K562 (cell line): Measurements from ENCODE around the gene ITSN1. TPM values are rescaled to one million over a fixed set of nuclear protein-coding genes. Genes with fewer than 3 reads are reported as not detected.

ENCODE experiments used
- ATAC-seq: fragments of 200-7000 bp; cut with Tn5 transposase; 3 replicates; pipeline ENCODE4 v1.9.1; 2020; ENCODE audit warnings: moderate library complexity
- BruUV-seq: library from RNA; stranded (reverse); fragments of 400-500 nt; replicated peaks from 2 replicates; lab custom pipeline; 2021; lab: Mats Ljungman, UMichigan
- CTCF ChIA-PET: fragments of 300-600 bp; formaldehyde crosslinking; extraction: SDS; loops from one replicate; lab custom pipeline; 2021; ENCODE audit warnings: low intra/inter-chr PET ratio; lab: Yijun Ruan, JAX
- POLR2A ChIA-PET: fragments of 300-600, 350-650 bp; sonication (Branson Sonifier 250); formaldehyde crosslinking; extraction: SDS; loops from one replicate; lab custom pipeline; 2021; ENCODE audit warnings: antibody characterized with exemption, inconsistent platforms; lab: Yijun Ruan, JAX
- DNase-seq, 4 experiments: peaks; one replicate each; pipeline versions ENCODE4 v3.0.0 to v3.0.0-alpha.2; 2011 to 2018; ENCODE audit warnings: low spot score in 3 of 4, mixed read lengths in 3 of 4; ENCODE audit errors: extremely low read depth in 1 of 4
- FAIRE-seq: peaks from 2 replicates; lab custom pipeline; 2011; peaks lifted over from hg19 to GRCh38; lab: Jason Lieb, UNC
- H2AFZ ChIP-seq: 2 replicates; pipeline ENCODE4 v1.6.0; 2011; ENCODE audit warnings: low read depth, low read length, control low read depth, inconsistent platforms
- H3K27ac ChIP-seq: fragments of 200-600 bp; 3 replicates; pipeline ENCODE4 v1.8.0; 2011; ENCODE audit warnings: low read depth, mild to moderate bottlenecking, control low read depth, inconsistent platforms, low read length, moderate library complexity, mixed read lengths; ENCODE audit errors: extremely low read depth
- H3K27me3 ChIP-seq, 2 experiments: fragments of 300-600 bp in 1 of 2; 2 replicates in 1 of 2; 3 replicates in 1 of 2; pipeline versions ENCODE4 v1.6.0 to v1.8.0; 2011; ENCODE audit warnings: inconsistent platforms in 2 of 2, low read length in 2 of 2, mild to moderate bottlenecking in 1 of 2, mixed read lengths in 1 of 2, moderate library complexity in 1 of 2; ENCODE audit not compliant: control insufficient read depth in 2 of 2, insufficient read depth in 2 of 2
- H3K36me3 ChIP-seq: fragments of 300-600 bp; 3 replicates; pipeline ENCODE4 v1.8.0; 2011; ENCODE audit warnings: mild to moderate bottlenecking, low read length, inconsistent platforms; ENCODE audit not compliant: control insufficient read depth, insufficient read depth
- H3K4me1 ChIP-seq, 2 experiments: fragments of 200-600 bp in 1 of 2; replicated peaks in 1 of 2; 2 replicates in 1 of 2; 3 replicates in 1 of 2; pipeline versions ENCODE4 v1.5.1 to v1.8.0; 2011; ENCODE audit warnings: inconsistent platforms in 2 of 2, low read length in 2 of 2, mild to moderate bottlenecking in 1 of 2, mixed read lengths in 1 of 2, moderate library complexity in 1 of 2; ENCODE audit not compliant: control insufficient read depth in 2 of 2, insufficient read depth in 2 of 2
- H3K4me2 ChIP-seq: 2 replicates; pipeline ENCODE4 v1.6.1; 2011; ENCODE audit warnings: low read length, control low read depth, inconsistent platforms, mixed read lengths; ENCODE audit not compliant: insufficient read depth
- H3K4me3 ChIP-seq: fragments of 200-600 bp; sonication (generic), shearing (Covaris generic); 2 replicates; pipeline ENCODE4 v1.5.1; 2016; ENCODE audit warnings: control low read depth, inconsistent platforms
- H3K79me2 ChIP-seq: fragments of 200-600 bp; 3 replicates; pipeline ENCODE4 v1.8.0; 2011; ENCODE audit warnings: low read length, inconsistent platforms; ENCODE audit not compliant: control insufficient read depth, insufficient read depth
- H3K9ac ChIP-seq, 2 experiments: 2 replicates each; pipeline versions ENCODE4 v1.6.0 to v1.6.1; 2011; ENCODE audit warnings: low read depth in 2 of 2, low read length in 2 of 2, control low read depth in 1 of 2, inconsistent platforms in 1 of 2, mild to moderate bottlenecking in 1 of 2, mixed read lengths in 1 of 2; ENCODE audit not compliant: insufficient read depth in 1 of 2
- H3K9me1 ChIP-seq: one replicate; pipeline ENCODE4 v1.6.0; 2011; ENCODE audit warnings: inconsistent platforms, mild to moderate bottlenecking, low read length, moderate library complexity; ENCODE audit not compliant: control insufficient read depth, insufficient read depth
- H3K9me3 ChIP-seq: replicated peaks from 2 replicates; pipeline ENCODE4 v1.5.1; 2011; ENCODE audit warnings: low read depth, low read length, inconsistent platforms; ENCODE audit not compliant: control insufficient read depth, insufficient read depth
- H4K20me1 ChIP-seq: replicated peaks from 2 replicates; pipeline ENCODE4 v1.6.1; 2011; ENCODE audit warnings: low read length, inconsistent platforms, mixed read lengths; ENCODE audit not compliant: control insufficient read depth, insufficient read depth
- CEBPB ChIP-seq: fragments of 450-650 bp; IDR thresholded peaks from 2 replicates; pipeline ENCODE4 v1.6.1; 2016; ENCODE audit warnings: missing genetic modification characterization, missing compliant biosample characterization
- CTCFL ChIP-seq: IDR thresholded peaks from 2 replicates; pipeline ENCODE4 v1.6.1; 2011; ENCODE audit warnings: borderline replicate concordance, low read depth, mild to moderate bottlenecking, moderate library complexity, low read length; ENCODE audit not compliant: insufficient read depth, poor library complexity, severe bottlenecking
- HMGXB4 ChIP-seq: sonication (generic); formaldehyde crosslinking; IDR thresholded peaks from 2 replicates; pipeline ENCODE4 v1.8.1; 2023; ENCODE audit warnings: mild to moderate bottlenecking, missing genetic modification reagents
- KLF13 ChIP-seq: fragments of 450-650 bp; IDR thresholded peaks from 2 replicates; pipeline ENCODE4 v1.6.1; 2016; ENCODE audit warnings: missing genetic modification characterization, low read depth, mild to moderate bottlenecking, missing compliant biosample characterization, moderate library complexity, borderline replicate concordance
- POLR2AphosphoS5 ChIP-seq: IDR thresholded peaks from 2 replicates; pipeline ENCODE4 v1.6.1; 2011; ENCODE audit warnings: mild to moderate bottlenecking, low read depth, low read length, moderate library complexity; ENCODE audit not compliant: control insufficient read depth, insufficient read depth
- ZNF140 ChIP-seq: fragments of 250-450 bp; sonication (Bioruptor Pico); IDR thresholded peaks from 2 replicates; pipeline ENCODE4 v1.8.0; 2021; ENCODE audit warnings: moderate library complexity, mild to moderate bottlenecking, inconsistent platforms
- ZNF318 ChIP-seq, 2 experiments: fragments of 450-650 bp; IDR thresholded peaks; 2 replicates each; pipeline ENCODE4 v1.6.1; 2016; ENCODE audit warnings: mild to moderate bottlenecking in 2 of 2, borderline replicate concordance in 1 of 2, low read depth in 1 of 2, moderate library complexity in 1 of 2
- WGBS: fragments of 100-300 bp; shearing (Covaris generic); methylation state at CpG from one replicate; pipeline ENCODE4 v1.1.6; 2016; ENCODE audit warnings: low coverage, mixed read lengths; ENCODE audit not compliant: insufficient coverage; ENCODE audit errors: missing lambda C conversion rate; 5-methylcytosine and 5-hydroxymethylcytosine counted together
- in situ Hi-C: fragments of 300-500 bp; cut with MboI; formaldehyde crosslinking; loops from 4 replicates; pipeline ENCODE4 v1.15.0; 2018; ENCODE audit warnings: inconsistent platforms, mixed read lengths
- intact Hi-C: fragments of 100-400 bp; cut with micrococcal nuclease; formaldehyde crosslinking; loops from 2 replicates; pipeline ENCODE4 v1.14.2; 2022
- polyA plus RNA-seq, 8 experiments: library from polyadenylated mRNA; depleted of rRNA in 4 of 8; stranded (reverse) in 5 of 8; unstranded in 3 of 8; fragments of >200 nt; fragmentation: Nextera tagmentation in 2 of 8; fragmentation: Illumina TruSeq in 1 of 8; extraction: Ambion mirVana in 2 of 8; extraction: Trizol in 1 of 8; gene quantifications; 2 replicates each; pipeline versions ENCODE4 v1.2.1 to v1.2.3, GENCODE V29; 2011 to 2014; ENCODE audit warnings: inconsistent platforms in 1 of 8, missing spikeins in 1 of 8
- total RNA-seq, 7 experiments: library from RNA; depleted of rRNA in 6 of 7; stranded (reverse); fragments of >200 nt in 6 of 7; fragmentation: Illumina TruSeq in 2 of 7; extraction: Trizol in 2 of 7; gene quantifications; 2 replicates each; pipeline versions ENCODE4 v1.2.1 to v1.2.3, GENCODE V29; 2011 to 2021; ENCODE audit warnings: low replicate concordance in 1 of 7

The ITSN1 gene
- total and polyA plus RNA-seq, 9 of the 15 experiments (the other 6 are each of a cell fraction or from before 2014, with no cell fraction given): 1.1 to 12.6 (median 4.8) TPM

- Histone ChIP-seq H3K79me2 (no peaks in the 10 kb centered on the region), H3K36me3 (no peaks in the 10 kb centered on the region), H3K4me2 (no peak overlapping the region), H3K9me3 (no peaks in the 10 kb centered on the region), H3K27me3 (no peaks in the 10 kb centered on the region), H3K9me1 (no peaks in the 10 kb centered on the region), H3K4me3 (no peak overlapping the region), H2AFZ (no peak overlapping the region), H3K27ac (no peak overlapping the region), H3K9ac (no peak overlapping the region), H4K20me1 (no peaks in the 10 kb centered on the region), H3K4me1 (peaks cover 0 to 11% of the 10 kb centered on the region in 2 experiments; a peak in 3 of 5 replicates)
- DNase-seq (no peak), ATAC-seq (no peak), FAIRE-seq (no peak)
- WGBS: 65% methylated on average over 9 of the region's 9 CpGs
- ChIA-PET POLR2A (interaction anchor here (0.6 to 2.2 kb wide), 5 partner anchors 9 to 47 kb away, joined by 3 to 8 read pairs (median 3); no protein-coding TSS in a partner anchor), CTCF (no interaction called here)
- intact Hi-C loops (no loop called here), in situ Hi-C loops (no loop called here)
- BruUV-seq: no TSS peak
- TF ChIP-seq POLR2AphosphoS5 (no peak), ZNF140 (CRISPR knock-in tag) (no peak), KLF13 (tag) (no peak), HMGXB4 (no peak), CEBPB (no peak), ZNF318 (IDR thresholded peaks at IDR 0.05; ENCODE audit: borderline replicate concordance in 1 of 2, low read depth in 1 of 2) (no peak), CTCFL (no peak)
Observed at GRCh38 chr21:33762803-33763581, 120.7 kb downstream of the ITSN1 start.
